ENCODE results near the gene NCK1.
A peak's percentile ranks its signal among the peaks of the same experiment; 100 is the strongest.
"Not testable (repeated sequence)": the region's sequence is repeated elsewhere in the genome, so short reads cannot be mapped to it uniquely, and the experiment has no call there.

Gene NCK1

DNA sequence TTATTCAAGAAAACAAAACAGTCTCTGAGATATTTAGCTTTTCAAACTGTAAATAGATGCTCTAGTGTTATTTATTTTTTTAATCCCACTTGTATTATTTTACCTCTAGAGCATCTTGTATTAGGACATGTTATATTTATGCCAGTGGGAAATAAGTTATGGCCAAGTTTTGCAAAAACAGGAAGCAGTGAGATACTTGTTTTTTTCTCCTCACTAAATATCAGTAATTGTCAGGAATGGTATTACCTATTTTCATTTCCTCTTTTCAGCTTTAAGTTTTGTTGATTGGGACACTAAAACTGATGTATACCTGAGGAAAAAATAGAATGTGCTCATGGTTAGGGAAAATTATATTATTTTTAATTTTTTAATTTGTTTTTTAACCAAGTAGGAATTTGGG, 87.1 kb downstream of the NCK1 start:
- DNase-seq (ENCODE audit: low spot score), result peak; percentile 29

DNA sequence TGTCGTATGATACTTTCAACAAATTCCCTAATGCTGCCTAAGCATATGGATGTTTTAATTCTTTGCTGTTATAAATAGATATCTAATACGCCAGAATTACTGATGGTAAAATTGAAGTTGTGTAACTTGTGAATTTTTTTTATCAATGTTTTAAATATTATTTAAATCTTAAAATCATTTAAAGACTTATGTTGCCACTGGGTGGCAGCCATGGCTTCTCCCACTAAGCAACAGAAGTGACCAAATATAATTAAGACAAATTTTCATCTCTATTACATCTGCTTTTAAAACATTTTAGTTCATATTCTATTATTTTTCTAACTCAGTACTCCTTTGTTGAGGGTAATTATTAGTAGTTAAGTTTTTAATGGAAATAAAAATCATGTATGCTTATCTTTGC, 87.7 kb downstream of the NCK1 start:
- peak; percentile 26 for DNase-seq (ENCODE audit: low spot score)

DNA sequence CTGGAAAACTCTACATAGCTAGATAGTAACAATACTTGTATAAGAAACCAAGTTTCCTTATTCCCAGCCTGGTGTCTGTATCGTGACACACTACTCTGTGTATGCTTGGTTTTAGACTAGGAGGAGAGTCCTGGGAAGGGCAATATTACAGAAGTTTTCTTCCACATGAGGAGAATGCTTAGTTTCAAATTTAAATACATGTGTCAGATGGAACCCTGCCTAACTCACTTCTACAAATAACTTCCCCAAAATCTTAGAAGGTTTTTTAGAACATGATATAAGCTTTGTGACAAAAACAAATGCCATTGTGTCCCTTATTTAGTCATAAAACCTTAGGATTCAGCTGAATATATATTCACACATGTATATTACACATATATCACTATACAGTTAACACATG, 88.6 kb downstream of the NCK1 start:
- no peak for DNase-seq (ENCODE audit: low spot score)

DNA sequence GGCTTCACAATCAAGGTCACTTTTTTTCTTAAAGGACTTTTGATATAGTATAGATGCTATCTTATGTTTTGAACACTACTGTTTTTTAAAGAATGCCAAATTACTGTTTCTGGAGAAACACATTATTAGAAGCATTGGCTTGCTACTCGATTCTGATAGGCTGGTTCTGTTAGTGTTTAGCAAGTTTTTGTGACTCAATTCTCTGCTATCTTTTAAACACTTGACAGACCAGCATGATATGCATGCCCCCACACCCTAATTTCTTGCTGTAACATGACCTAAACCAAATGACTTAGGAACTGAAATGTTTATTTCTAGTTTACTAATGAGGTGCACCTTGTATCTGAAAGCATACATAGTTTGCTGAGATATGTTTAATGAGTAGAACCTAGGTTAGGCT, 90.3 kb downstream of the NCK1 start:
- no peak for DNase-seq (ENCODE audit: low spot score)

DNA sequence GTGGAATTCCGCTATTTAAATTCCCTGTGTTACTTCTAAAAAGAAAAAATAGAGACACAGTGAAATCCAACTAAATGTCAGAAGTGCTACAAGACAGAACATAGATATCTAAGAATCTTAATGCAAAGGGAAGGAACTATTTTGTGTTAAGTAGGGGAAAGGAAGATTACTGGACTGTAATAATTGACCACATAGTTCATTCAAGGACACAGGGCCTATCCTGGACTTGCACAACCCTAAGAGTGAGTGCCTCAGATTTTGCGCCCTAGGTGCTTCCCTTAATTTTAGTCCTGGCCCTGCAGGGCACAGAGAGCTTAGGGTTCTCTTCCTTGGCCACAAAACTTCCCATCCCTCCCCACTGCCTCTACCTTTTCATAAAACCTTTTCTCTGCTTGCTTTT, 92.2 kb downstream of the NCK1 start:
- no peak for DNase-seq (ENCODE audit: low spot score)

DNA sequence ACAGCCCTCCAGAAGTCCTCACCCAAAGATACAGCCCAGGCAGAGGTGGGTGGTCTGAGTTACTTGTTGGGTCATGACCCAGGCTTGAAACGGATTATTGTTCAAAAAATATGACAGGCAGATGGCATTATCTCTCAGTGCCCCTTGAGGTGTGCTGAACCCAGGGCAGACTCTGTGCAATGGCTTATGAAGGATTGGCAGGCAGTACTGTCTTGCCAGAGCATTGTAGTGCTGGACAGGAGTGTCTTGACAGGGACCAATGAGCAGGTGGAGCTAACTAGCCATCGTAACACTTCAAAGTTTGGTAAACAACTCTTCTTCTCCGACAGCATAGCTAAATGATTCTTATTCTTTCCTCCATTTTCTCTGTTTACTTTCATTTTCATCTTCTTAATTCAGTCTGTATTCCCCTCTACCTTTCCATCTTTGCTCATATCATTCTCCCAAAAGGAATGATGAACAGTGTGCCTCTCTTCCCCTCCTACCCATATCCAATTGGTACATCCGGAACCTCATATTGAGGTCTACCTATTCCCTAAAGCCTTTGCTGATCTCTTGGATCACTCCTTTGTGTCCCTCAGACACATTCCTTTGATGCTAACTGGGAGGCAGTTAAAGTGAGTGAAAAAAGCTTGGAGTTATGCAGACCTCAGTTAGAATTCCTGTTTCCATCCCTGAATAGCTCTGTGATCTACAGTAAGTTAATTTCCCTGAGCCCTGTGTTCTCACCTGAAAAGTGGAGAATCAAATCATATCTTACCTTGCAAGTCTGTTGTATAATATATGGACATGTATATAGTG, 93.2 kb downstream of the NCK1 start:
- DNase-seq (ENCODE audit: low spot score), result no peak

DNA sequence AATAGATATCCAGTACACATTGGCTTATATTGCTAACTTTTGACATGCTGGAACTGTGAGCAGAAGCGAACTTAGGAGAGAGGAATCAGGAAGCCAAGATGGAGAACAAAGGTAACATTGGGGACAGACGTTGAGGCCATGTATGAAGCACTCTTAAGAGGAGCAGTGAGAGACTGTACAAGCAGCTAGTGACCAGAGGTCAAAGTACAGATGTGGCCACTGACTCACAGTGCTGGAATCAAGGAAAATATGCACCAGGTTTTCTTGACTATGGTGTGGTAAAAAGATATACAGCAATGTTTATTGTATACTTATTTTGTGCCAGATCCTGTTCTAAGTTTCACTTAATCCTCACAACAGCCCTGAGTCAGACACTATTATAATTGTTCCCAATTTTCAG, 93.8 kb downstream of the NCK1 start:
- no peak for DNase-seq (ENCODE audit: low spot score)

DNA sequence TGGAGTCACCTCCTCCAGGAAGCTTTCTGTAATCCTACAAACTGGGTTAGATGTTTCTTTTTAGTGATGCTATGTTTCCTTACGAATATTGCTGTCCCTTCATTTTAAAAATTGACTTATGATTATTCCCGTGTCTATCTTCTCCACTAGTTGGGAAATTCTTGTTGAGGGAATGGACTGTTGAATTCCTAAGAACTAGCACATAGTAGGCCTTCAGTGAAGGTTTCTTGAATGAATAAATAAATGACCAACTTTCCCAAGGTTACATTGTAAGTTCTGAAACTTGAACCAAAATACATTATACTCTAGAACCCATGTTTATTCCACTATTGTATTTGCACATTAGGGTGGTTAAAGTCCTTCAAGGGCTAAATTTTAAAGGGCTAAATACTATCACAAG, 95.0 kb downstream of the NCK1 start:
- DNase-seq (ENCODE audit: low spot score), result no peak

DNA sequence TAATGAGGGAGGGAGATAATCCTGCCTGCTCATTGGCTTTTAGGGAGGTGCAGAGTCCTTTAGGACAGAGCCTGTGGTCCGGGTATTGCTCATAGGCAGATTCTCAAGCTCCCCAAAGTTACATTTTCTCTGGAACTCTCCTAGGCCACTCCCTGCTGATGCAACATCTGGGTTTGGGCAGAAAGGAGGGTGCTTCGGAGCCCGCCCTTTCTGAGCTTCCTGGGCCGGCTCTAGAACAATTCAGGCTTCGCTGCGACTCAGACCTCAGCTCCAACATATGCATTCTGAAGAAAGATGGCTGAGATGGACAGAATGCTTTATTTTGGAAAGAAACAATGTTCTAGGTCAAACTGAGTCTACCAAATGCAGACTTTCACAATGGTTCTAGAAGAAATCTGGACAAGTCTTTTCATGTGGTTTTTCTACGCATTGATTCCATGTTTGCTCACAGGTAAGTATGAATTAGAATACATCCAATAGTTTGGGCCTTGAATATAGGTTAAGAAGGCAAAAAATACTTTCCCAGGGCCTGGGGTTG, 95.8 kb downstream of the NCK1 start, which contains the start of gene IL20RB:
IL20RB (plus strand) TSS at position 233 of the 538 bp plus-strand sequence; CDS start at position 364, 131 bp downstream.
- DNase-seq (ENCODE audit: low spot score), result no peak

DNA sequence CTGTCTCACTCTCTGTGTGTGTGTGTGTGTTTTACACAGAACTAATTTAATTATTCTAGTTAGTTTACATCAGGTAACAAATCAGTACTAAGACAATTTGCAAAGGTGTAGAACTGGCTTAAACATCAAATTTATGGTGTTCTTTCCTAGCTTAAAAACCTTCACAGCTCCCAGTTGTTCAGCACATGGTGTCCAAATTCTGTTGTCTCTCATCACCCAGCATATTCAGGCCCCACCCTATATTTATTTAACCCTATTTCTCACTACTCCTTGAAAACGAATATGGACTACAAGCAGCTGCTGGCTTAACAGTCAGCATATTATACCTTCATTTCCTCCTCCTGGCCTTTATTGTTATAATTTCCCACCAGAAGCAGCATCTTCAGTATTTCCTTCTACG, 96.9 kb downstream of the NCK1 start:
- no peak for DNase-seq (ENCODE audit: low spot score)

DNA sequence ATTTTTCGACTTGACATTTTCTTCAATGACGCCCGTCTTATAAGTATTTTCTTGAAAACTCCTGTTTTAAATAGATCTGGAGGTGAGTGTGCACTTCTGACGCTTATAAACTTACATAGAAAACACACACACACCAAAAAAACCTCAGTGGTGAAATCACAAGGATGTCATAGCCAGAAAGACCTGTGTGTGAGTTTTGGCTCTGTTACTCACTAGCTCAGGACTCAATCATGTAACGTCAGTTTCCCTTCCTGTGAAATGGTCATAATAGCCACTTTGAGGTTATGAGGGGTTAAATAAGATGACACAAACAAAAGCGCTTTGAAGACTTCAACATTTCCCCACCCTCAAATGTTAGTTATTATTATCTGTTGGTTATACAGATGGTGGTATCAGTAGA, 97.6 kb downstream of the NCK1 start:
- DNase-seq (ENCODE audit: low spot score), result no peak

DNA sequence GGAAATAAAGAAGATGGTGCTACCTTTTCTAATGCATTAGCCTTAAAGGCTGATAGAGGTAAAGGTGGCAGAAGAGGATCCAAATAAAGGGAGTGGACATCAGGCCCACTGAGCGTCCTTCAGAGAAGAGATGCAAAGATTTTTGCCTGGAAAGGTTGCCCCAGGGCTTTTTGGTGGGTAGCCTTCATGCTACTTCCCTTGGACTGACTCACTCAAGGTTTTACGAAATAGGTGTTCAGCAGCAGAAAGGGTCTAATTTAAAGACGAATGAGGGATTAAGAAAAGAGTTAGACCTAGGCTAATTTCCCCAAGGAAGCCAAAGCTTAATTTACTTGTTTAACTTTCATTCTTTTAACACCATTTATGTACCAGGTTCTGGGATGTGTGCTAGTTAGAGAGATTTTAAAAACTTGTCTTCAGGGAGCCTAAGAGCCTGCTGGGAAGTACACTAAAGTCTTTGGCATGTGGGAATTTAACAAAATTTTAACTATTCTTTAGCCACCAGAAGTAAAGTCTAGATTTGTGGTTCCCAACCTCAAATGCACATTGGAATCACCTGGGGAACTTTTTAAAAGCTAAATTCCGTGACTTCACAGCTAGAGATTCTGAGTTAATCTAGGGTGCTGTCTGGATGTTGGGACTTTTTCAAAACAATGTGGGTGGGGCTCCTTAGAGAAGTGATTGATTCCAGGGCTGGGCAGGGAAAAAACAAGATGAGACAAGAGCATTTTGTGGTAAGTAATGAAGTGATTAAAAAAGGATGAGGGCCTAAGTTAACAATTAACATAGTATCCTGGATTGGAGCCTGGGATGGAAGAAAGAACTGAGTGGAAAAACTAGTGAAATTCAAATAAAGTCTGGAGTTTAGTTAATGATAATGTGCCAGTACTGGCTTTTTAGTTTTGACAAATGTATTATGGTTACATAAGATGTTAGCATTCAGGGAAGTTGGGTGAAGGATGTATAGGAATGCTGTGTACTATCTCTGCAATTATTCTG, 99.1 kb downstream of the NCK1 start:
- no peak for DNase-seq (ENCODE audit: low spot score)

DNA sequence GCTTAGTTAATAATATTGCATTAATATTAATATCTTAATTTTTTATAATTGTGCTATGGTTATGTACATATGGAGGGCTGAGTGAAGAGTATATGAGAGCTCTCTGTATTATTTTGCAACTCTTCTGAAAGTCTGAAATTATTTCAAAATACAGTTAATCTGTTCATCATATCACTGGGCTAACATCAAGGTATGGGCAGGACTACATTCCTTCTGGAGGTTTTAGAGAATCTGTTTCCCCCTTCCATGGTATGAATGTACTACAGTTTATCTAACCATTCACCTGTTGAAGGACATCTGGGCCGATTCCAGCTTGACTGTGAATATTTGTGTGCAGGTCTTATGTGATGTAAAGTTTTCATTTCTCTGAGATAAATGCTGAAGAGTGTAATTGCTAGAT, 100.9 kb downstream of the NCK1 start:
- DNase-seq (ENCODE audit: low spot score), result no peak

DNA sequence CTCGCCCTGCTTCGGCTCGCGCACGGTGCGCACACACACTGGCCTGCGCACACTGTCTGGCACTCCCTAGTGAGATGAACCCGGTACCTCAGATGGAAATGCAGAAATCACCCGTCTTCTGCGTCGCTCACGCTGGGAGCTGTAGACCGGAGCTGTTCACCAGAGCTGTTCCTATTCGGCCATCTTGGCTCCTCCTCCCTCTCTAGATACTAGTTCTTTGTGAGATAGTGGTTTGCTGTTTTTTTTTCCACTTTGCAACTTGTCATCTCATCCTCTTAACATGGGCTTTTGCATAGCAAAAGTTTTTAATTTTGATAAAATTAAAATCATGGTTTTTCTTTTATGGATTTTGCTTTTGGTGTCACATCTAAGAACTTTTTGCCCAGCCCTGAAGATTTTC, 107.5 kb downstream of the NCK1 start:
- not testable (repeated sequence) for DNase-seq (ENCODE audit: low spot score)

DNA sequence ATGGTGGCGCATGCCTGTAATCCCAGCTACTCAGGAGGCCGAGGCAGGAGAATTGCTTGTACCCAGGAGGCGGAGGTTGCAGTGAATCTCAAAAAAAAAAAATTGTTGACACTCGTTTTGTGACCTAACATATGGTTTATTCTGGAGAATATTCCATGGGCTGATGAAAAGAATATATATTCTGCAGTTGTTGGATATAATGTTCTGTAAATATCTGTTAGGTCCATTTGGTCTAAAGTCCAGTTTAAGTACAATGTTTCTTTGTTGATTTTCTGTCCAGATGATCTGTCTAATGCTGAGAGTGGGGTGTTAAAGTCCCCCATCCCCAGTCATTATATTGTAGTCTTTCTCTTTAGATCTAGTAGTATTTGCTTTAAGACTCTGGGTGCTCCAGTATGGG, 111.3 kb downstream of the NCK1 start:
- no peak for DNase-seq (ENCODE audit: low spot score)

DNA sequence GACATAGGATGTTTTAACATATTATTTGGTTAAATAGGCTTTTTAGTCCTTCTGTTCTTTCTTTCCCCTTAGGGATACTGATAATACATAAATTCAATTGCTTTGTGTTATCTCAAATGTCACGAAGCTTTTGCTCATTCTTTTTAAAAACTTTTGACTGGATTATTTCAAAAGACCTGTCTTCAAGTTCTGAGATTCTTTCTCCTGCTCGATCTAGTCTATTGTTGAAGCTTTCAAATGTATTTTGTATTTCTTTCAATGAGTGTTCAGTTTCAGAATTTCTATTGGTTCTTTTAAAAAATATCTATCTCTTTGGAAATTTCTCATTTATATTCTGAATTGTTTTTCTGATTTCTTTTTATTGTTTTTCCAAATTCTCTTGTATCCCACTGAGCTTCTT, 112.7 kb downstream of the NCK1 start:
- DNase-seq (ENCODE audit: low spot score), result no peak

DNA sequence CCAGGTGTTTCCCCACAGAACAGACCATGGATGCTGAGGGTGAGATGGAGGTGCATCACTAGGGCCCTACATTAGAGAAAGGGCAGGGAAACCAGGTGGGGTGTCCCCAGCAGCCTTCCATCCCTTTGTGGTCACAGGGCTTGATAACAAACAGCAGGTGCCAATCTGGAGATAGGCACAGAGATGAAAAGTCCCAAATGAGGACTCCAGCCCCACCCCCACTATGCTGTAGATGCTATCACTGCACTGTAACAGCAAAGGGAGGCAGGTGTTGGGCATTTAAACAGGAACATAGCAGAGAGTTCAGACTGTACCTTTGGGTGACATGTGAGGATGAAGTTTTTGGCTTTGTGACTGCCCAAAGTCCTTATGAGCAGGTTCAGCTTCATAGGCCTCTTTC, 117.2 kb downstream of the NCK1 start:
- no peak for DNase-seq (ENCODE audit: low spot score)

DNA sequence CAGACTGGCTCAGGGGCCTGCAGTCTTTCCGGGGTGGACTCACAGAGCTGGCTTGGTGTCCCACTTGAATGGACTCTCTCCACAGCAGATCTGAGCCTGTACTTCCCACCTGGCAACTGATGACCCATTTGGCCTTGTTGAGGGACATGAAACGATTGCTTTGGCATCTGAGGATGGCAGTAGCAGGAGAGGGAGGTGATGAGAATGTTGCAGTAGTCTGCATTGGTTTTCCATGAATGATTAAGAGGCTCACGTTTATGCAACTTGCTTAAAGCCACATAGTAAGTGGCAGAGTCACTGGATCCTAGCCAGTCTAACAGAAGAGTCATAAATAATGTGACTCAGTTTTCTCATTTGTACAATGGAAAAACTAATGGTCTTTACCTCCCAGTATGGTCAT, 117.7 kb downstream of the NCK1 start:
- DNase-seq (ENCODE audit: low spot score), result no peak

DNA sequence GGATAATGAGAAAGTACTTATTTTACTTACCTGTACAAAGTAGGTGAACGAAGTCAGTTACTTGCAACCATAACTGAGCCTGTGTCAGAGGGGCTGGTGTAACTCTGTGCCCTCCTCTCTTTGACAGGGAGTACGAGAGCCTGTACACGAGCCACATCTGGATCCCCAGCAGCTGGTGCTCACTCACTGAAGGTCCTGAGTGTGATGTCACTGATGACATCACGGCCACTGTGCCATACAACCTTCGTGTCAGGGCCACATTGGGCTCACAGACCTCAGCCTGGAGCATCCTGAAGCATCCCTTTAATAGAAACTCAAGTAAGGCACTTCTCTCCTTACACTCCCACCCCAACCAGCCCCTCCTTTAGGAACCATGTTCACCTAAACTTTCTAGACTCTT, 120.0 kb downstream of the NCK1 start:
- no peak for DNase-seq (ENCODE audit: low spot score)

DNA sequence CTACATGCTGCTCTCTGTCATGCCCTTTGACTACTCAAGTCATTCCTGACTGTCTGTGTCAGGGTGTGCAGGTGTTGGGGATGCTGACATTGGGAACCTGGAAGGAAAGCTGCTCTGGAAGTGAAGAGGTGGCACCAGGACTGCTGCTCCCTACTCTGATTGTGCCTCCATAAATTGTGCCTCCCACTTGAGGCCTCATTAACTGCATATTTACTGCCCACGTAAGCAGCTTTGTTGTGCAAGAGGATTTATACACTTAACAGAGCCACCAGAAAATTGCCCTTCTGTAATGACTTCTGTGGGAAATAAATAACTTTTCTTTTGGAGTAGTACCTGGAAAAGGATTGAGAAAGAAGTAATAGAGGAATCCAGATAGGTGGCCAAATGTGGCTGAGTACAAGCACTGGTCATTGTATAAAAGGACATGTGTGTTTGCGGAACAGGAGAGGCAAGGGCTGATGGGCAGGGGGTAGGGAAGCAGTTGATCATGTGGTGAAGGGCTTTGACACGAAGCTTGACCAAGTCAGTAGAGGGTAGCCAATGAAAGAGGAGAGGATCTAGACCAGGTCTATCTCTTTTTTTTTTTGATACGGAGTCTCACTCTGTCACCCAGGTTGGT, 120.6 kb downstream of the NCK1 start:
- DNase-seq (ENCODE audit: low spot score), result no peak

DNA sequence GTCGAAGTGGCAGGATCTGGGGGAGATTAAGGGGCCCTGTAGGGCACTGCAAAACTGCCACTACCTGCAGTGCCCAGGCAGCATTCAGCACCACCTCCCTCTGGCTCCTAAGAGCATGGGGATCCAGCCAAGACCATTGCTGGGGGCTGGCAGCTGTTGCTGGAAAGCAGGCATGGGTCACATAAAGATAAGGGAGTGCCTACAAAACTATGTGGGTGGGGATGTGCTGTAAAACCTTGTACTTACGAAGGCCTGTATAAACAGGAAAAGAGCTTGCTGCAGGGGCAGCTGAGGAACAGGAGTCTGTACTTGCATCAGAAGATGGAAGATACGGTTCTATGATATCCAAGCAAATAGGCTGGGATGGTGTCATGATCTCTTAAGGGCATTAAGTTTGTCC, 122.8 kb downstream of the NCK1 start:
- DNase-seq (ENCODE audit: low spot score), result no peak

DNA sequence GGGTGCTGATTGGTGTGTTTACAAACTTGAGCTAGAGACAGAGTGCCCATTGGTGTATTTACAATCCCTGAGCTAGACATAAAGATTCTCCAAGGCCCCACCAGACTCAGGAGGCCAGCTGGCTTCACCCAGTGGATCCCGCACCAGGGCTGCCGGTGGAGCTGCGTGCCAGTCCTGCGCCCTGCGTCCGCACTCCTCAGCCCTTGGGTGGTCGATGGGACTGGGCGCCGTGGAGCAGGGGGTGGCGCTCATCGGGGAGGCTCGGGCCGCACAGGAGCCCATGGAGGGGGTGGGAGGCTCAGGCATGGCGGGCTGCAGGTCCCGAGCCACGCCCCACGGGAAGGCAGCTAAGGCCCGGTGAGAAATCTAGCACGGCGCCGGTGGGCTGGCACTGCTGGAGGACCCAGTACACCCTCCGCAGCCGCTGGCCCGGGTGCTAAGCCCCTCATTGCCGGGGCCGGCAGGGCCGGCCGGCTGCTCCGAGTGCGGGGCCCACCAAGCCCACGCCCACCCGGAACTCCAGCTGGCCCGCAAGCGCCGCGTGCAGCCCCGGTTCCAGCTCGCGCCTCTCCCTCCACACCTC, 125.5 kb downstream of the NCK1 start:
- not testable (repeated sequence) for DNase-seq (ENCODE audit: low spot score)
